Measurements from ENCODE around the gene IL20RA. TPM values are rescaled to one million over a fixed set of nuclear protein-coding genes. Genes with fewer than 3 reads are reported as not detected.

The IL20RA gene
- total and polyA plus RNA-seq, 2 of the 8 experiments (the other 6 are each of a cell fraction or from before 2014, with no cell fraction given), result 1.3 to 1.7 TPM

- H3K79me2 ChIP-seq (ENCODE audit: control insufficient read depth in 1 of 2, insufficient read depth in 2 of 2, low read length in 2 of 2), result no peaks in the 10 kb centered on the region
- H3K27ac ChIP-seq (ENCODE audit: low read depth, low read length), result no peak overlapping the region
- H4K5ac ChIP-seq (ENCODE audit: insufficient read length, low read depth, low read length), result no peak overlapping the region
- H3K18ac ChIP-seq (ENCODE audit: extremely low read depth, low read length), result no peak overlapping the region
- H2AFZ ChIP-seq (ENCODE audit: low read length), result no peak overlapping the region
- no peaks in the 10 kb centered on the region for H4K20me1 ChIP-seq (replicated peaks in 1 of 2; ENCODE audit: control insufficient read depth in 1 of 2, insufficient read depth in 2 of 2, low read length in 2 of 2)
- no peak overlapping the region for H2AK5ac ChIP-seq (ENCODE audit: low read depth, low read length)
- H3K4me2 ChIP-seq (ENCODE audit: insufficient read depth in 1 of 2, low read depth in 2 of 2, low read length in 2 of 2), result no peak overlapping the region
- no peaks in the 10 kb centered on the region for H3K36me3 ChIP-seq (ENCODE audit: control insufficient read depth in 2 of 4, insufficient read depth in 4 of 4, low read length in 3 of 4)
- H3K4me1 ChIP-seq (replicated peaks in 1 of 4; ENCODE audit: control insufficient read depth in 3 of 4, insufficient read depth in 4 of 4, low read length in 3 of 4), result peaks cover 0 to 8% (median 4%) of the 10 kb centered on the region in 4 experiments; a peak in 4 of 7 replicates
- no peak overlapping the region for H4K8ac ChIP-seq (ENCODE audit: extremely low read depth, insufficient read depth, low read length)
- CTCF ChIA-PET (ENCODE audit: partially characterized antibody), result interaction anchor here (0.5 to 2.0 kb wide), 5 partner anchors 10 to 546 kb away, joined by 3 to 5 read pairs (median 4); no protein-coding TSS in a partner anchor
- H3K14ac ChIP-seq (ENCODE audit: insufficient read length), result no peak overlapping the region
- H2BK5ac ChIP-seq (ENCODE audit: low read depth, low read length), result no peak overlapping the region
- H3K27me3 ChIP-seq (replicated peaks in 1 of 4; ENCODE audit: control insufficient read depth in 3 of 4, extremely low read depth in 1 of 4, insufficient read depth in 3 of 4, low read length in 3 of 4), result no peaks in the 10 kb centered on the region; a peak in 1 of 7 replicates
- H2BK15ac ChIP-seq (ENCODE audit: low read length), result no peak overlapping the region
- no peak overlapping the region for H2BK12ac ChIP-seq (ENCODE audit: low read depth, low read length)
- no peak overlapping the region for H3K4me3 ChIP-seq (ENCODE audit: extremely low read depth in 1 of 4, insufficient read depth in 2 of 4, low read depth in 3 of 4, low read length in 4 of 4)
- DNase-seq (ENCODE audit: low read depth in 1 of 2, low spot score in 2 of 2) (no peak), FAIRE-seq (no peak)
- no peak overlapping the region for H3K9ac ChIP-seq (replicated peaks in 1 of 4; ENCODE audit: extremely low read depth in 1 of 4, low read depth in 3 of 4, low read length in 3 of 4)
- H3K79me1 ChIP-seq (ENCODE audit: low read depth, low read length), result no peaks in the 10 kb centered on the region
- WGBS, 2 experiments (ENCODE audit: extremely low coverage in 1 of 2, insufficient coverage in 1 of 2, insufficient read length in 1 of 2, insufficient replicate concordance in 2 of 2, low coverage in 1 of 2, low lambda C conversion rate in 2 of 2, missing lambda C conversion rate in 1 of 2), result 94% methylated on average over 5 of the region's 5 CpGs; no CpG with 5 or more reads in 1 of the 2 experiments
- no peak overlapping the region for H2BK20ac ChIP-seq (ENCODE audit: low read length)
- no peak overlapping the region for H3K23ac ChIP-seq (ENCODE audit: insufficient read length)
- H4K91ac ChIP-seq (replicated peaks; ENCODE audit: insufficient read length, low read length), result no peak overlapping the region
- H3K9me3 ChIP-seq (ENCODE audit: insufficient read depth in 2 of 2, low read depth in 1 of 2, low read length in 1 of 2), result no peaks in the 10 kb centered on the region
- no peaks in the 10 kb centered on the region for H3K23me2 ChIP-seq (ENCODE audit: low read depth, low read length)
- H2BK120ac ChIP-seq (replicated peaks; ENCODE audit: low read depth, low read length), result no peak overlapping the region
- H3K56ac ChIP-seq (replicated peaks; ENCODE audit: insufficient read length, low read depth, low read length), result no peak overlapping the region
- POLR2A ChIA-PET (ENCODE audit: partially characterized antibody), result no interaction called here
- H3K4ac ChIP-seq (replicated peaks; ENCODE audit: insufficient read length, low read depth, low read length), result no peak overlapping the region
- TF ChIP-seq TEAD4 (IDR thresholded peaks at IDR 0.05; ENCODE audit: low read depth, low read length) (no peak), USF2 (IDR thresholded peaks at IDR 0.05; ENCODE audit: low read length) (no peak)
Measured at GRCh38 chr6:136980070-136980469, 64.7 kb downstream of the IL20RA start.
